ENCODE measurements around the gene SESN1. TPM values are rescaled to one million over a fixed set of nuclear protein-coding genes. Genes with fewer than 3 reads are reported as not detected.
A peak's percentile ranks its signal among the peaks of the same experiment; 100 is the strongest.

SESN1 gene
- total and polyA plus RNA-seq, 7 donors, result 15.1 to 176 (median 101) TPM

- H3K36me3 ChIP-seq (ENCODE audit: insufficient read depth in 1 of 2, low read depth in 1 of 2), result no peaks in the 10 kb centered on the region
- peak overlapping the region; percentile 87 for H3K27ac ChIP-seq
- no peaks in the 10 kb centered on the region for H3K9me3 ChIP-seq
- ATAC-seq (peak; percentile 15 to 50 (median 24)), DNase-seq (no peak)
- intact Hi-C loops (cut with DNase I), result loop anchor here in 1 of 2 donors (5.0 kb wide), 1 partner anchor 33 kb away; no protein-coding TSS in a partner anchor
- H3K4me1 ChIP-seq, result peaks cover 43% of the 10 kb centered on the region
- no peak for TF ChIP-seq CTCF (IDR thresholded peaks at IDR 0.05)
- H3K27me3 ChIP-seq (ENCODE audit: insufficient read depth in 3 of 3, low read length in 2 of 3), result no peaks in the 10 kb centered on the region
- H3K4me3 ChIP-seq, result no peak overlapping the region
- WGBS, 3 donors, result 70 to 87% (median 76%) methylated on average over 2 of the region's 2 CpGs
Observed at GRCh38 chr6:108969776-108970175, 124.9 kb downstream of the SESN1 start.

- intact Hi-C loops (cut with DNase I), result loop anchor here in 1 of 2 donors (5.0 kb wide), 1 partner anchor 34 kb away; no protein-coding TSS in a partner anchor
- TF ChIP-seq CTCF (IDR thresholded peaks at IDR 0.05), result no peak
- Histone ChIP-seq H3K27me3 (ENCODE audit: insufficient read depth in 3 of 3, low read length in 2 of 3) (no peaks in the 10 kb centered on the region), H3K27ac (peak overlapping the region; percentile 87), H3K36me3 (ENCODE audit: insufficient read depth in 1 of 2, low read depth in 1 of 2) (no peaks in the 10 kb centered on the region), H3K4me3 (no peak overlapping the region), H3K4me1 (peaks cover 36% of the 10 kb centered on the region), H3K9me3 (no peaks in the 10 kb centered on the region)
- DNase-seq, result no peak
- 83 to 87% (median 86%) methylated on average over 14 of the region's 14 CpGs for WGBS, 3 donors
- no peak for ATAC-seq
Observed at GRCh38 chr6:108968325-108969316, 126.0 kb downstream of the SESN1 start.

GRCh38 chr6:108966855-108967755 lies 127.5 kb downstream of the SESN1 start:
- H3K4me1 ChIP-seq, result peaks cover 33% of the 10 kb centered on the region
- WGBS, 3 donors, result 42 to 50% (median 43%) methylated on average over 12 of the region's 12 CpGs
- ATAC-seq (peak; percentile 88 to 94 (median 91)), DNase-seq (peak; percentile 36 to 75)
- H3K27me3 ChIP-seq (ENCODE audit: insufficient read depth in 3 of 3, low read length in 2 of 3), result no peaks in the 10 kb centered on the region
- intact Hi-C loops (cut with DNase I), result loop anchor here in 1 of 2 donors (5.0 kb wide), 1 partner anchor 35 kb away; no protein-coding TSS in a partner anchor
- H3K27ac ChIP-seq, result peak overlapping the region; percentile 87
- no peaks in the 10 kb centered on the region for H3K36me3 ChIP-seq (ENCODE audit: insufficient read depth in 1 of 2, low read depth in 1 of 2)
- no peak for TF ChIP-seq CTCF (IDR thresholded peaks at IDR 0.05)
- H3K4me3 ChIP-seq, result peak overlapping the region; percentile 37
- H3K9me3 ChIP-seq, result no peaks in the 10 kb centered on the region

GRCh38 chr6:108966251-108966650 lies 128.4 kb downstream of the SESN1 start:
- intact Hi-C loops (cut with DNase I), result loop anchor here in 1 of 2 donors (5.0 kb wide), 1 partner anchor 36 kb away; no protein-coding TSS in a partner anchor
- ATAC-seq (no peak), DNase-seq (no peak)
- TF ChIP-seq CTCF (IDR thresholded peaks at IDR 0.05), result no peak
- H3K27me3 ChIP-seq (ENCODE audit: insufficient read depth in 3 of 3, low read length in 2 of 3), result no peaks in the 10 kb centered on the region
- H3K4me1 ChIP-seq, result peaks cover 30% of the 10 kb centered on the region
- no peaks in the 10 kb centered on the region for H3K36me3 ChIP-seq (ENCODE audit: insufficient read depth in 1 of 2, low read depth in 1 of 2)
- no peaks in the 10 kb centered on the region for H3K9me3 ChIP-seq
- H3K4me3 ChIP-seq, result no peak overlapping the region
- 88 to 93% (median 92%) methylated on average over 5 of the region's 5 CpGs for WGBS, 3 donors
- peak overlapping the region; percentile 87 for H3K27ac ChIP-seq
